K562 (cell line): ENCODE measurements around the gene NMT2. TPM values are rescaled to one million over a fixed set of nuclear protein-coding genes. Genes with fewer than 3 reads are reported as not detected.

Experiments used
- ATAC-seq: fragments of 200-7000 bp; cut with Tn5 transposase; 3 replicates; pipeline ENCODE4 v1.9.1; 2020; ENCODE audit warnings: moderate library complexity
- BruUV-seq: library from RNA; stranded (reverse); fragments of 400-500 nt; replicated peaks from 2 replicates; lab custom pipeline; 2021; lab: Mats Ljungman, UMichigan
- CTCF ChIA-PET: fragments of 300-600 bp; formaldehyde crosslinking; extraction: SDS; loops from one replicate; lab custom pipeline; 2021; ENCODE audit warnings: low intra/inter-chr PET ratio; lab: Yijun Ruan, JAX
- POLR2A ChIA-PET: fragments of 300-600, 350-650 bp; sonication (Branson Sonifier 250); formaldehyde crosslinking; extraction: SDS; loops from one replicate; lab custom pipeline; 2021; ENCODE audit warnings: antibody characterized with exemption, inconsistent platforms; lab: Yijun Ruan, JAX
- DNase-seq, 4 experiments: peaks; one replicate each; pipeline versions ENCODE4 v3.0.0 to v3.0.0-alpha.2; 2011 to 2018; ENCODE audit warnings: low spot score in 3 of 4, mixed read lengths in 3 of 4; ENCODE audit errors: extremely low read depth in 1 of 4
- FAIRE-seq: peaks from 2 replicates; lab custom pipeline; 2011; peaks lifted over from hg19 to GRCh38; lab: Jason Lieb, UNC
- H2AFZ ChIP-seq: 2 replicates; pipeline ENCODE4 v1.6.0; 2011; ENCODE audit warnings: low read depth, low read length, control low read depth, inconsistent platforms
- H3K27ac ChIP-seq: fragments of 200-600 bp; 3 replicates; pipeline ENCODE4 v1.8.0; 2011; ENCODE audit warnings: low read depth, mild to moderate bottlenecking, control low read depth, inconsistent platforms, low read length, moderate library complexity, mixed read lengths; ENCODE audit errors: extremely low read depth
- H3K27me3 ChIP-seq, 2 experiments: fragments of 300-600 bp in 1 of 2; 2 replicates in 1 of 2; 3 replicates in 1 of 2; pipeline versions ENCODE4 v1.6.0 to v1.8.0; 2011; ENCODE audit warnings: inconsistent platforms in 2 of 2, low read length in 2 of 2, mild to moderate bottlenecking in 1 of 2, mixed read lengths in 1 of 2, moderate library complexity in 1 of 2; ENCODE audit not compliant: control insufficient read depth in 2 of 2, insufficient read depth in 2 of 2
- H3K36me3 ChIP-seq: fragments of 300-600 bp; 3 replicates; pipeline ENCODE4 v1.8.0; 2011; ENCODE audit warnings: mild to moderate bottlenecking, low read length, inconsistent platforms; ENCODE audit not compliant: control insufficient read depth, insufficient read depth
- H3K4me1 ChIP-seq, 2 experiments: fragments of 200-600 bp in 1 of 2; replicated peaks in 1 of 2; 2 replicates in 1 of 2; 3 replicates in 1 of 2; pipeline versions ENCODE4 v1.5.1 to v1.8.0; 2011; ENCODE audit warnings: inconsistent platforms in 2 of 2, low read length in 2 of 2, mild to moderate bottlenecking in 1 of 2, mixed read lengths in 1 of 2, moderate library complexity in 1 of 2; ENCODE audit not compliant: control insufficient read depth in 2 of 2, insufficient read depth in 2 of 2
- H3K4me2 ChIP-seq: 2 replicates; pipeline ENCODE4 v1.6.1; 2011; ENCODE audit warnings: low read length, control low read depth, inconsistent platforms, mixed read lengths; ENCODE audit not compliant: insufficient read depth
- H3K4me3 ChIP-seq: fragments of 200-600 bp; sonication (generic), shearing (Covaris generic); 2 replicates; pipeline ENCODE4 v1.5.1; 2016; ENCODE audit warnings: control low read depth, inconsistent platforms
- H3K79me2 ChIP-seq: fragments of 200-600 bp; 3 replicates; pipeline ENCODE4 v1.8.0; 2011; ENCODE audit warnings: low read length, inconsistent platforms; ENCODE audit not compliant: control insufficient read depth, insufficient read depth
- H3K9ac ChIP-seq, 2 experiments: 2 replicates each; pipeline versions ENCODE4 v1.6.0 to v1.6.1; 2011; ENCODE audit warnings: low read depth in 2 of 2, low read length in 2 of 2, control low read depth in 1 of 2, inconsistent platforms in 1 of 2, mild to moderate bottlenecking in 1 of 2, mixed read lengths in 1 of 2; ENCODE audit not compliant: insufficient read depth in 1 of 2
- H3K9me1 ChIP-seq: one replicate; pipeline ENCODE4 v1.6.0; 2011; ENCODE audit warnings: inconsistent platforms, mild to moderate bottlenecking, low read length, moderate library complexity; ENCODE audit not compliant: control insufficient read depth, insufficient read depth
- H3K9me3 ChIP-seq: replicated peaks from 2 replicates; pipeline ENCODE4 v1.5.1; 2011; ENCODE audit warnings: low read depth, low read length, inconsistent platforms; ENCODE audit not compliant: control insufficient read depth, insufficient read depth
- H4K20me1 ChIP-seq: replicated peaks from 2 replicates; pipeline ENCODE4 v1.6.1; 2011; ENCODE audit warnings: low read length, inconsistent platforms, mixed read lengths; ENCODE audit not compliant: control insufficient read depth, insufficient read depth
- ATF7 ChIP-seq: fragments of 450-650 bp; IDR thresholded peaks from 2 replicates; pipeline ENCODE4 v1.7.1; 2014; ENCODE audit warnings: mild to moderate bottlenecking, moderate library complexity
- CBX5 ChIP-seq: IDR thresholded peaks from 2 replicates; pipeline ENCODE4 v1.6.1; 2014; ENCODE audit warnings: low read depth, borderline replicate concordance
- POLR2AphosphoS5 ChIP-seq: IDR thresholded peaks from 2 replicates; pipeline ENCODE4 v1.6.1; 2011; ENCODE audit warnings: mild to moderate bottlenecking, low read depth, low read length, moderate library complexity; ENCODE audit not compliant: control insufficient read depth, insufficient read depth
- RCOR1 ChIP-seq, 2 experiments: IDR thresholded peaks; 2 replicates each; pipeline ENCODE4 v1.6.1; 2012; ENCODE audit warnings: low read depth in 2 of 2, low read length in 2 of 2, borderline replicate concordance in 1 of 2, improper control_type of control experiment in 1 of 2
- SMAD3 ChIP-seq: fragments of 450-650 bp; formaldehyde crosslinking; conservative IDR thresholded peaks from 2 replicates; pipeline ENCODE4 v1.4.0; 2020; ENCODE audit warnings: mild to moderate bottlenecking
- SMARCA4 ChIP-seq: fragments of 450-650 bp; IDR thresholded peaks from 2 replicates; pipeline ENCODE4 v1.6.1; 2016
- SOX6 ChIP-seq: fragments of 450-650 bp; IDR thresholded peaks from 2 replicates; pipeline ENCODE4 v1.6.1; 2014; ENCODE audit warnings: mild to moderate bottlenecking
- STAT5B ChIP-seq: fragments of 250-450 bp; sonication (Bioruptor Pico); IDR thresholded peaks from 2 replicates; pipeline ENCODE4 v1.8.0; 2021; ENCODE audit warnings: mild to moderate bottlenecking, inconsistent platforms
- TCFL5 ChIP-seq: fragments of 250-450 bp; sonication (Bioruptor Pico); conservative IDR thresholded peaks from 2 replicates; pipeline ENCODE4 v1.6.1; 2021; ENCODE audit warnings: mild to moderate bottlenecking, moderate library complexity, matching md5 sums
- ZC3H11A ChIP-seq: IDR thresholded peaks from 2 replicates; pipeline ENCODE4 v1.6.1; 2012; ENCODE audit warnings: low read depth, low read length, improper control_type of control experiment
- ZNF253 ChIP-seq: fragments of 250-450 bp; sonication (Bioruptor Pico); conservative IDR thresholded peaks from 2 replicates; pipeline ENCODE4 v1.6.1; 2021; ENCODE audit warnings: mild to moderate bottlenecking
- ZNF584 ChIP-seq: fragments of 200-800 bp; sonication (Bioruptor generic); IDR thresholded peaks from 2 replicates; pipeline ENCODE4 v1.6.1; 2016; ENCODE audit warnings: low read depth, mild to moderate bottlenecking, missing genetic modification characterization, missing compliant biosample characterization
- ZNF79 ChIP-seq: fragments of 250-450 bp; sonication (Bioruptor Pico); IDR thresholded peaks from 2 replicates; pipeline ENCODE4 v1.4.0; 2020; ENCODE audit warnings: low read depth, mild to moderate bottlenecking, moderate library complexity
- ZSCAN32 ChIP-seq: fragments of 450-650 bp; formaldehyde crosslinking; IDR thresholded peaks from 2 replicates; pipeline ENCODE4 v1.4.0; 2020; ENCODE audit warnings: mild to moderate bottlenecking, moderate library complexity
- WGBS: fragments of 100-300 bp; shearing (Covaris generic); methylation state at CpG from one replicate; pipeline ENCODE4 v1.1.6; 2016; ENCODE audit warnings: low coverage, mixed read lengths; ENCODE audit not compliant: insufficient coverage; ENCODE audit errors: missing lambda C conversion rate; 5-methylcytosine and 5-hydroxymethylcytosine counted together
- in situ Hi-C: fragments of 300-500 bp; cut with MboI; formaldehyde crosslinking; loops from 4 replicates; pipeline ENCODE4 v1.15.0; 2018; ENCODE audit warnings: inconsistent platforms, mixed read lengths
- intact Hi-C: fragments of 100-400 bp; cut with micrococcal nuclease; formaldehyde crosslinking; loops from 2 replicates; pipeline ENCODE4 v1.14.2; 2022
- polyA plus RNA-seq, 8 experiments: library from polyadenylated mRNA; depleted of rRNA in 4 of 8; stranded (reverse) in 5 of 8; unstranded in 3 of 8; fragments of >200 nt; fragmentation: Nextera tagmentation in 2 of 8; fragmentation: Illumina TruSeq in 1 of 8; extraction: Ambion mirVana in 2 of 8; extraction: Trizol in 1 of 8; gene quantifications; 2 replicates each; pipeline versions ENCODE4 v1.2.1 to v1.2.3, GENCODE V29; 2011 to 2014; ENCODE audit warnings: inconsistent platforms in 1 of 8, missing spikeins in 1 of 8
- total RNA-seq, 7 experiments: library from RNA; depleted of rRNA in 6 of 7; stranded (reverse); fragments of >200 nt in 6 of 7; fragmentation: Illumina TruSeq in 2 of 7; extraction: Trizol in 2 of 7; gene quantifications; 2 replicates each; pipeline versions ENCODE4 v1.2.1 to v1.2.3, GENCODE V29; 2011 to 2021; ENCODE audit warnings: low replicate concordance in 1 of 7
- TF ChIP-seq, protein P1 (sequence below), 2 experiments: IDR thresholded peaks in 1 of 2; conservative IDR thresholded peaks in 1 of 2; 2 replicates each; pipeline ENCODE4 v1.6.1; 2016; ENCODE audit warnings: low read depth in 2 of 2, mild to moderate bottlenecking in 1 of 2, missing compliant biosample characterization in 1 of 2, missing genetic modification characterization in 1 of 2, moderate library complexity in 1 of 2
- TF ChIP-seq, protein P2 (sequence below): fragments of 250-450 bp; sonication (Bioruptor Pico); IDR thresholded peaks from 2 replicates; pipeline ENCODE4 v1.4.0; 2020; ENCODE audit warnings: mild to moderate bottlenecking, moderate library complexity, borderline replicate concordance

The NMT2 gene
- total and polyA plus RNA-seq, 9 of the 15 experiments (the other 6 are each of a cell fraction or from before 2014, with no cell fraction given) = 5.2 to 15.9 (median 10.8) TPM

DNA sequence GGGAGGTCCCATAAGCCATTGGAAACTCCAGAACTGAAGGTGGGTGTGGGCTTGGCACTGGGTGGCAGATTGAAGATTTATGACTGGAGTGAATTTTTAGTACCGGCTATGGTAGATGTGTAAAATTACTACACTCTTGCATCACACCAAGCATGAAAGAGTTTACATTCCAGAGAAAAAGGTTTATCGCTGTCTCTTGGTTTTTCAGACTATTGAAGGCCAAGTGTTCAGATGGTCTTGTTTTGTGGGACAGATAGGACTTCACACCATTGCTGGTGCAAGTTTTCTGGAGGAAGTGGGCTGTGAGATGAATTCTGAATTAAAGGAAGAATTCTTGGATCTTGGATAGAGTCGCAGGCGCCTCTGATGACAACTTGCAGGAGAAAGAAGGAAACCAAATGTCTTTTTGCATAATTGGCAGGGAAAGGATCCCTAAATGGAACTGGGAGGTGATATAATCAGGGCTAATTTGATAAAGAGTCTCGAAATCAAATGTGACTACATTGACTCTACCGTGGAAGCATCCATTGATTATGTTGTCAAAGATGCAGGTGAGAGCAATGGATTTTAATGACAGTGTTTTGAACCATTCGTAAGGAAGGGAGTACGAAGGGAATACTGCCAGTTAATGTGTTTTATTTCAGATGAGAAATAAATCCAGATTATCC lies 14.2 kb upstream of the NMT2 start:
- DNase-seq (no peak), ATAC-seq (peak; percentile 73), FAIRE-seq (no peak)
- Histone ChIP-seq H3K9me3 (no peaks in the 10 kb centered on the region), H3K36me3 (no peaks in the 10 kb centered on the region), H4K20me1 (no peaks in the 10 kb centered on the region), H3K4me3 (no peak overlapping the region), H3K4me2 (no peak overlapping the region; the same call in 1 of the 2 replicates), H3K9ac (no peak overlapping the region), H3K27me3 (peaks cover 2 to 8% of the 10 kb centered on the region in 2 experiments; a peak in 2 of 5 replicates), H3K79me2 (no peaks in the 10 kb centered on the region), H3K9me1 (no peaks in the 10 kb centered on the region), H3K27ac (no peak overlapping the region), H2AFZ (no peak overlapping the region), H3K4me1 (no peaks in the 10 kb centered on the region; a peak in 3 of 5 replicates)
- 17% methylated on average over 8 of the region's 8 CpGs for WGBS
- POLR2A ChIA-PET = interaction anchor here (1.1 kb wide), 1 partner anchor 16 kb away, joined by 3 read pairs; no protein-coding TSS in a partner anchor
- BruUV-seq = no TSS peak
- in situ Hi-C loops = no loop called here
- CTCF ChIA-PET = no interaction called here
- intact Hi-C loops = no loop called here
- TF ChIP-seq SMAD3 (CRISPR knock-in tag) = 0 out of 2 replicates have a peak, but pooled peaks have one; percentile 11
- TF ChIP-seq STAT5B (CRISPR knock-in tag) = no peak
- no peak for TF ChIP-seq POLR2AphosphoS5
- peak; percentile 84 for TF ChIP-seq ATF7
- peak; percentile 82; the same call in 1 of the 2 replicates for TF ChIP-seq ZNF584 (CRISPR knock-in tag)
- no peak for TF ChIP-seq CBX5
- TF ChIP-seq SMARCA4 = peak; percentile 41; the same call in 1 of the 2 replicates
- TF ChIP-seq, protein P1, sequence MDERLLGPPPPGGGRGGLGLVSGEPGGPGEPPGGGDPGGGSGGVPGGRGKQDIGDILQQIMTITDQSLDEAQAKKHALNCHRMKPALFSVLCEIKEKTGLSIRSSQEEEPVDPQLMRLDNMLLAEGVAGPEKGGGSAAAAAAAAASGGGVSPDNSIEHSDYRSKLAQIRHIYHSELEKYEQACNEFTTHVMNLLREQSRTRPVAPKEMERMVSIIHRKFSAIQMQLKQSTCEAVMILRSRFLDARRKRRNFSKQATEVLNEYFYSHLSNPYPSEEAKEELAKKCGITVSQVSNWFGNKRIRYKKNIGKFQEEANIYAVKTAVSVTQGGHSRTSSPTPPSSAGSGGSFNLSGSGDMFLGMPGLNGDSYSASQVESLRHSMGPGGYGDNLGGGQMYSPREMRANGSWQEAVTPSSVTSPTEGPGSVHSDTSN (CRISPR knock-in tag; IDR thresholded peaks at IDR 0.05; ENCODE audit: low read depth) = peak; percentile 73
- TF ChIP-seq, protein P1 (tag; conservative IDR thresholded peaks at IDR 0.05; ENCODE audit: low read depth) = peak; percentile 90
- TF ChIP-seq ZNF79 (CRISPR knock-in tag) = no peak
- peak; percentile 53; the same call in 1 of the 2 replicates for TF ChIP-seq SOX6
- no peak for TF ChIP-seq ZC3H11A
- TF ChIP-seq ZNF253 (CRISPR knock-in tag) = no peak
- peak; percentile 77; the same call in 1 of the 2 replicates for TF ChIP-seq ZSCAN32
- TF ChIP-seq RCOR1 (IDR thresholded peaks at IDR 0.05; ENCODE audit: borderline replicate concordance in 1 of 2, low read depth in 2 of 2, low read length in 2 of 2) = peak in 1 of 2 experiments; percentile 39; a peak in 1 of 4 replicates
- no peak for TF ChIP-seq TCFL5 (CRISPR knock-in tag)
- TF ChIP-seq, protein P2, sequence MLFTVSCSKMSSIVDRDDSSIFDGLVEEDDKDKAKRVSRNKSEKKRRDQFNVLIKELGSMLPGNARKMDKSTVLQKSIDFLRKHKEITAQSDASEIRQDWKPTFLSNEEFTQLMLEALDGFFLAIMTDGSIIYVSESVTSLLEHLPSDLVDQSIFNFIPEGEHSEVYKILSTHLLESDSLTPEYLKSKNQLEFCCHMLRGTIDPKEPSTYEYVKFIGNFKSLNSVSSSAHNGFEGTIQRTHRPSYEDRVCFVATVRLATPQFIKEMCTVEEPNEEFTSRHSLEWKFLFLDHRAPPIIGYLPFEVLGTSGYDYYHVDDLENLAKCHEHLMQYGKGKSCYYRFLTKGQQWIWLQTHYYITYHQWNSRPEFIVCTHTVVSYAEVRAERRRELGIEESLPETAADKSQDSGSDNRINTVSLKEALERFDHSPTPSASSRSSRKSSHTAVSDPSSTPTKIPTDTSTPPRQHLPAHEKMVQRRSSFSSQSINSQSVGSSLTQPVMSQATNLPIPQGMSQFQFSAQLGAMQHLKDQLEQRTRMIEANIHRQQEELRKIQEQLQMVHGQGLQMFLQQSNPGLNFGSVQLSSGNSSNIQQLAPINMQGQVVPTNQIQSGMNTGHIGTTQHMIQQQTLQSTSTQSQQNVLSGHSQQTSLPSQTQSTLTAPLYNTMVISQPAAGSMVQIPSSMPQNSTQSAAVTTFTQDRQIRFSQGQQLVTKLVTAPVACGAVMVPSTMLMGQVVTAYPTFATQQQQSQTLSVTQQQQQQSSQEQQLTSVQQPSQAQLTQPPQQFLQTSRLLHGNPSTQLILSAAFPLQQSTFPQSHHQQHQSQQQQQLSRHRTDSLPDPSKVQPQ (CRISPR knock-in tag) = no peak
